ENCODE results near the gene GALP.

The GALP gene

DNA sequence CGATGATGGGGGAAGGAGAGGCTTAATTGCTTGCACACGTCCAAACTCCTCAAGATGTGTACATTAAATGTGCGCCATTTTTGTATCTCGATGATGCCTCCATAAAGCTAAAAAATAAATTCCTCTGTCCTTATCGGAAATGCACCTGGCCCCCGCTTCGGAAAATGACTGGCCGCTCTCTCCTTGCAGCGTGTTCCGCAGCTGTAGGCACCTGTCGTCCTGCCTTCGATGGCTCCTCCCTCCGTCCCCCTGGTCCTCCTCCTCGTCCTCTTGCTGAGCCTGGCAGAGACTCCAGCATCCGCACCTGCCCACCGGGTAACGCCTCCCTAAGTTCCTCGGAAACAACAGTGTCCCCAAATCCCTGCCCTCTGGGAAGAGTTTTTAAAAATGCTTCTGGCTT lies 1.1 kb downstream of the GALP start:
- H3K36me3 ChIP-seq (ENCODE audit: insufficient read depth, low read length), result no peaks in the 10 kb centered on the region
- no peak overlapping the region for H3K9ac ChIP-seq (ENCODE audit: low read depth, low read length, poor library complexity, severe bottlenecking)
- no peaks in the 10 kb centered on the region for H4K20me1 ChIP-seq (ENCODE audit: insufficient read depth, low read length, poor library complexity, severe bottlenecking)
- H3K27me3 ChIP-seq (ENCODE audit: insufficient read depth, low read length, poor library complexity, severe bottlenecking), result no peaks in the 10 kb centered on the region
- no peaks in the 10 kb centered on the region for H3K79me2 ChIP-seq (ENCODE audit: insufficient read depth, low read length)
- H3K9me2 ChIP-seq (replicated peaks; ENCODE audit: low read depth, low read length), result no peaks in the 10 kb centered on the region
- no peaks in the 10 kb centered on the region for H3F3A ChIP-seq (ENCODE audit: low read depth)
- H2AFZ ChIP-seq (ENCODE audit: low read length), result no peak overlapping the region
- H3K4me2 ChIP-seq (ENCODE audit: low read depth, low read length, poor library complexity, severe bottlenecking), result no peak overlapping the region
- H3K4me1 ChIP-seq (ENCODE audit: insufficient read depth, low read length, poor library complexity, severe bottlenecking), result no peaks in the 10 kb centered on the region
- H3K9me3 ChIP-seq (ENCODE audit: insufficient read depth, low read depth, low read length), result no peaks in the 10 kb centered on the region
- H3K4me3 ChIP-seq (ENCODE audit: low read length, poor library complexity, severe bottlenecking), result no peak overlapping the region
- no peak for TF ChIP-seq EZH2phosphoT487 (IDR thresholded peaks at IDR 0.05; ENCODE audit: borderline replicate concordance)
- TF ChIP-seq, protein P1, sequence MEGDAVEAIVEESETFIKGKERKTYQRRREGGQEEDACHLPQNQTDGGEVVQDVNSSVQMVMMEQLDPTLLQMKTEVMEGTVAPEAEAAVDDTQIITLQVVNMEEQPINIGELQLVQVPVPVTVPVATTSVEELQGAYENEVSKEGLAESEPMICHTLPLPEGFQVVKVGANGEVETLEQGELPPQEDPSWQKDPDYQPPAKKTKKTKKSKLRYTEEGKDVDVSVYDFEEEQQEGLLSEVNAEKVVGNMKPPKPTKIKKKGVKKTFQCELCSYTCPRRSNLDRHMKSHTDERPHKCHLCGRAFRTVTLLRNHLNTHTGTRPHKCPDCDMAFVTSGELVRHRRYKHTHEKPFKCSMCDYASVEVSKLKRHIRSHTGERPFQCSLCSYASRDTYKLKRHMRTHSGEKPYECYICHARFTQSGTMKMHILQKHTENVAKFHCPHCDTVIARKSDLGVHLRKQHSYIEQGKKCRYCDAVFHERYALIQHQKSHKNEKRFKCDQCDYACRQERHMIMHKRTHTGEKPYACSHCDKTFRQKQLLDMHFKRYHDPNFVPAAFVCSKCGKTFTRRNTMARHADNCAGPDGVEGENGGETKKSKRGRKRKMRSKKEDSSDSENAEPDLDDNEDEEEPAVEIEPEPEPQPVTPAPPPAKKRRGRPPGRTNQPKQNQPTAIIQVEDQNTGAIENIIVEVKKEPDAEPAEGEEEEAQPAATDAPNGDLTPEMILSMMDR (conservative IDR thresholded peaks at IDR 0.05; ENCODE audit: low read length), result no peak

DNA sequence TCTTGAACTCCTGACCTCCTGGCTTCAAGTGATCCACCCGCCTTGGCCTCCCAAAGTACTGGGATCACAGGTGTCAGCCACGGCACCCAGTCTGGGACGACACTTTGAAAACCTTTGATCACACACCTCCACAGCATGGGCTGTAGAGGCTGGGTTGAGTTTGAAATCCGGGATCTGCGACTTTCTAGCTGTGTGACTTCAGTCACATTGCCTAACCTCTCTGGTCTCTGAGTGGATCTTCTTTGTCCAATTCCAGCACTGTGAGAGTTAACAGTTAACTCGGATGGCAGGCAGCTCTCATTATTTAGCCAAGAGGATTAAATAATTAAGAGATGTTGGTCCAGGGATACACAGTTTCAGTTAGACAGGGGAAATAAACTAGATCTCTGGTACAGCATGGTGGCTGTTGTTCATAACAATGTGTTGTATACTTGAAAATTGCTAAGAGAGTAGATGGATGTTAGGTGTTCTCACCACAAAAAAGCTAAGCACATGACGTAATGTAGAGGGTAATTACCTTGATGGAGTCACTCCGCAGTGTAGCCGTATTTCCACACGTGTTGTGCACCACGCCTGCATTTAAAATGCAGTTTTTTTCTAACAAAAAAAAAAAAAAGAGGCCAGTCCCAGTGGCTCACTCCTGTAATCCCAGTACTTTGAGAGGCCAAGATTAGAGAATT lies 1.9 kb downstream of the GALP start:
- Histone ChIP-seq H3K9me3 (ENCODE audit: insufficient read depth, low read depth, low read length) (no peaks in the 10 kb centered on the region), H3K4me2 (ENCODE audit: low read depth, low read length, poor library complexity, severe bottlenecking) (no peak overlapping the region), H3K27me3 (ENCODE audit: insufficient read depth, low read length, poor library complexity, severe bottlenecking) (no peaks in the 10 kb centered on the region)

GRCh38 chr19:56189785-56190184 lies 14.0 kb downstream of the GALP start:
- Histone ChIP-seq H3K79me2 (ENCODE audit: insufficient read depth, low read length) (no peaks in the 10 kb centered on the region), H3F3A (ENCODE audit: low read depth) (no peaks in the 10 kb centered on the region), H3K9me2 (replicated peaks; ENCODE audit: low read depth, low read length) (no peaks in the 10 kb centered on the region), H3K9me3 (ENCODE audit: insufficient read depth, low read depth, low read length) (no peaks in the 10 kb centered on the region), H2AFZ (ENCODE audit: low read length) (no peak overlapping the region), H3K4me3 (ENCODE audit: low read length, poor library complexity, severe bottlenecking) (no peak overlapping the region), H3K4me2 (ENCODE audit: low read depth, low read length, poor library complexity, severe bottlenecking) (no peak overlapping the region), H3K36me3 (ENCODE audit: insufficient read depth, low read length) (no peaks in the 10 kb centered on the region), H3K9ac (ENCODE audit: low read depth, low read length, poor library complexity, severe bottlenecking) (no peak overlapping the region), H4K20me1 (ENCODE audit: insufficient read depth, low read length, poor library complexity, severe bottlenecking) (no peaks in the 10 kb centered on the region), H3K4me1 (ENCODE audit: insufficient read depth, low read length, poor library complexity, severe bottlenecking) (no peaks in the 10 kb centered on the region), H3K27me3 (ENCODE audit: insufficient read depth, low read length, poor library complexity, severe bottlenecking) (no peaks in the 10 kb centered on the region)
- no peak for TF ChIP-seq EZH2phosphoT487 (IDR thresholded peaks at IDR 0.05; ENCODE audit: borderline replicate concordance)
- TF ChIP-seq, protein P1 (conservative IDR thresholded peaks at IDR 0.05; ENCODE audit: low read length), result no peak; the same call in 1 of the 2 replicates

More for the DNA sequence above, 1.9 kb downstream of the GALP start:
- H3K4me3 ChIP-seq (ENCODE audit: low read length, poor library complexity, severe bottlenecking), result no peak overlapping the region
- no peaks in the 10 kb centered on the region for H3K79me2 ChIP-seq (ENCODE audit: insufficient read depth, low read length)
- no peaks in the 10 kb centered on the region for H4K20me1 ChIP-seq (ENCODE audit: insufficient read depth, low read length, poor library complexity, severe bottlenecking)
- TF ChIP-seq, protein P1 (conservative IDR thresholded peaks at IDR 0.05; ENCODE audit: low read length), result no peak
- no peaks in the 10 kb centered on the region for H3K36me3 ChIP-seq (ENCODE audit: insufficient read depth, low read length)
- no peaks in the 10 kb centered on the region for H3K9me2 ChIP-seq (replicated peaks; ENCODE audit: low read depth, low read length)
- H2AFZ ChIP-seq (ENCODE audit: low read length), result no peak overlapping the region
- H3K4me1 ChIP-seq (ENCODE audit: insufficient read depth, low read length, poor library complexity, severe bottlenecking), result no peaks in the 10 kb centered on the region
- H3F3A ChIP-seq (ENCODE audit: low read depth), result no peaks in the 10 kb centered on the region
- H3K9ac ChIP-seq (ENCODE audit: low read depth, low read length, poor library complexity, severe bottlenecking), result no peak overlapping the region

Measured in Loucy (cell line).